Measurements from ENCODE around the gene LIM2. TPM values are rescaled to one million over a fixed set of nuclear protein-coding genes. Genes with fewer than 3 reads are reported as not detected.

Gene LIM2
- total and polyA plus RNA-seq, 2 of the 4 experiments (the other 2 are of a cell fraction) = not detected

DNA sequence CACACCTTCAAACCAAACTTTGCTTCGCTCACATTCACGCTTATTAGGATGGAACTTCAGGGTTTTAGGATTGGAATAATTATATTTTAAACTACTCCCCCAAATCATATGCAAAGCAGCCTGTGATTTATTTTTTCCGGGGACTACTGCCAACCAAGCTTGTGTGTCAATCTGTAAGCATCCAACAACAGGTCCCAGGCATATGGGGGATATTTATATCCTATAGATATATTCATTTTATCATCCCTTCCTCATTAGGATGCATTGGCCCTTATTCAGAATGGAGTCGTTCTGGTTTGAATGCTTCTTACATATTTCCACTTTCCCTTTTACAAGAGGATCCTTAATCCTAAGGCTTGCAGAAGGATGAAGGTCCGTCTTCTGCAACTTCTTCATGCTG lies 11.5 kb upstream of the LIM2 start:
- dilution Hi-C loops (cut with HindIII; ENCODE audit: low sequenced_read_pairs, unreplicated experiment) (no loop called here), in situ Hi-C loops (cut with MboI; ENCODE audit: low sequenced_read_pairs) (no loop called here), intact Hi-C loops (cut with micrococcal nuclease) (no loop called here)
- H3K4me3 ChIP-seq (ENCODE audit: insufficient read depth, low read depth, low read length) = no peak overlapping the region
- TF ChIP-seq FOS (IDR thresholded peaks at IDR 0.05; ENCODE audit: low read depth, low read length) (no peak), BHLHE40 (IDR thresholded peaks at IDR 0.05; ENCODE audit: low read depth, low read length) (no peak), MAFK (IDR thresholded peaks at IDR 0.05; ENCODE audit: low read depth, low read length) (no peak), RAD21 (IDR thresholded peaks at IDR 0.05; ENCODE audit: low read length) (no peak), SMC3 (IDR thresholded peaks at IDR 0.05; ENCODE audit: low read depth, low read length) (no peak), CEBPB (IDR thresholded peaks at IDR 0.05; ENCODE audit: low read depth, low read length) (no peak), RCOR1 (IDR thresholded peaks at IDR 0.05; ENCODE audit: insufficient replicate concordance, low read length) (no peak), NFE2L2 (IDR thresholded peaks at IDR 0.05; ENCODE audit: low read depth, low read length) (no peak), CHD1 (IDR thresholded peaks at IDR 0.05; ENCODE audit: low read depth, low read length) (no peak), RFX5 (IDR thresholded peaks at IDR 0.05; ENCODE audit: low read depth, low read length) (no peak), POLR2A (IDR thresholded peaks at IDR 0.05; ENCODE audit: low read depth, low read length) (no peak), MAZ (IDR thresholded peaks at IDR 0.05; ENCODE audit: borderline replicate concordance, low read depth, low read length) (no peak), MXI1 (IDR thresholded peaks at IDR 0.05; ENCODE audit: borderline replicate concordance, low read depth, low read length) (no peak)
- TF ChIP-seq, protein P1, sequence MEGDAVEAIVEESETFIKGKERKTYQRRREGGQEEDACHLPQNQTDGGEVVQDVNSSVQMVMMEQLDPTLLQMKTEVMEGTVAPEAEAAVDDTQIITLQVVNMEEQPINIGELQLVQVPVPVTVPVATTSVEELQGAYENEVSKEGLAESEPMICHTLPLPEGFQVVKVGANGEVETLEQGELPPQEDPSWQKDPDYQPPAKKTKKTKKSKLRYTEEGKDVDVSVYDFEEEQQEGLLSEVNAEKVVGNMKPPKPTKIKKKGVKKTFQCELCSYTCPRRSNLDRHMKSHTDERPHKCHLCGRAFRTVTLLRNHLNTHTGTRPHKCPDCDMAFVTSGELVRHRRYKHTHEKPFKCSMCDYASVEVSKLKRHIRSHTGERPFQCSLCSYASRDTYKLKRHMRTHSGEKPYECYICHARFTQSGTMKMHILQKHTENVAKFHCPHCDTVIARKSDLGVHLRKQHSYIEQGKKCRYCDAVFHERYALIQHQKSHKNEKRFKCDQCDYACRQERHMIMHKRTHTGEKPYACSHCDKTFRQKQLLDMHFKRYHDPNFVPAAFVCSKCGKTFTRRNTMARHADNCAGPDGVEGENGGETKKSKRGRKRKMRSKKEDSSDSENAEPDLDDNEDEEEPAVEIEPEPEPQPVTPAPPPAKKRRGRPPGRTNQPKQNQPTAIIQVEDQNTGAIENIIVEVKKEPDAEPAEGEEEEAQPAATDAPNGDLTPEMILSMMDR (conservative IDR thresholded peaks at IDR 0.05; ENCODE audit: low read depth, low read length) = no peak
- TF ChIP-seq, protein P2, sequence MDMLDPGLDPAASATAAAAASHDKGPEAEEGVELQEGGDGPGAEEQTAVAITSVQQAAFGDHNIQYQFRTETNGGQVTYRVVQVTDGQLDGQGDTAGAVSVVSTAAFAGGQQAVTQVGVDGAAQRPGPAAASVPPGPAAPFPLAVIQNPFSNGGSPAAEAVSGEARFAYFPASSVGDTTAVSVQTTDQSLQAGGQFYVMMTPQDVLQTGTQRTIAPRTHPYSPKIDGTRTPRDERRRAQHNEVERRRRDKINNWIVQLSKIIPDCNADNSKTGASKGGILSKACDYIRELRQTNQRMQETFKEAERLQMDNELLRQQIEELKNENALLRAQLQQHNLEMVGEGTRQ (IDR thresholded peaks at IDR 0.05; ENCODE audit: low read depth, low read length) = no peak
- TF ChIP-seq, protein P3, sequence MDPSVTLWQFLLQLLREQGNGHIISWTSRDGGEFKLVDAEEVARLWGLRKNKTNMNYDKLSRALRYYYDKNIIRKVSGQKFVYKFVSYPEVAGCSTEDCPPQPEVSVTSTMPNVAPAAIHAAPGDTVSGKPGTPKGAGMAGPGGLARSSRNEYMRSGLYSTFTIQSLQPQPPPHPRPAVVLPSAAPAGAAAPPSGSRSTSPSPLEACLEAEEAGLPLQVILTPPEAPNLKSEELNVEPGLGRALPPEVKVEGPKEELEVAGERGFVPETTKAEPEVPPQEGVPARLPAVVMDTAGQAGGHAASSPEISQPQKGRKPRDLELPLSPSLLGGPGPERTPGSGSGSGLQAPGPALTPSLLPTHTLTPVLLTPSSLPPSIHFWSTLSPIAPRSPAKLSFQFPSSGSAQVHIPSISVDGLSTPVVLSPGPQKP (IDR thresholded peaks at IDR 0.05; ENCODE audit: borderline replicate concordance, low read depth, low read length) = no peak
- DNase-seq (no peak), ATAC-seq (ENCODE audit: low read depth) (no peak)
- H3K9me1 ChIP-seq (ENCODE audit: insufficient read depth, low read length) = no peaks in the 10 kb centered on the region; the same call in 1 of the 2 replicates
- H3K79me1 ChIP-seq (ENCODE audit: low read depth in 1 of 2, low read length in 2 of 2) = 0 out of 4 replicates have a peak, but pooled peaks cover 0 to 6% of the 10 kb centered on the region in 2 experiments
- no peak overlapping the region for H4K91ac ChIP-seq (ENCODE audit: insufficient read depth, low read depth, low read length)
- no CpG with 5 or more reads among the region's 5 CpGs for WGBS, 2 experiments (ENCODE audit: extremely low coverage in 2 of 2, insufficient read length in 1 of 2)
- no peak overlapping the region for H3K56ac ChIP-seq (ENCODE audit: extremely low read depth, insufficient read depth, low read length)
- CTCF ChIA-PET = interaction anchor here (1.2 to 1.9 kb wide), 2 partner anchors 23 to 262 kb away, joined by 4 read pairs; no protein-coding TSS in a partner anchor
- H3K27ac ChIP-seq (ENCODE audit: insufficient read depth, low read length) = no peak overlapping the region
- H2BK5ac ChIP-seq (ENCODE audit: low read depth, low read length, poor library complexity, severe bottlenecking) = no peak overlapping the region
- H3K4me1 ChIP-seq (ENCODE audit: control insufficient read depth, insufficient read depth, low read length) = no peaks in the 10 kb centered on the region
- H2BK120ac ChIP-seq (ENCODE audit: low read depth, low read length) = no peak overlapping the region
- no TSS peak for BruUV-seq (replicated peaks)
- no peak overlapping the region for H2BK15ac ChIP-seq (ENCODE audit: low read depth, low read length)
- peaks cover 10% of the 10 kb centered on the region for H3K9me3 ChIP-seq (ENCODE audit: control insufficient read depth, insufficient read depth, low read length)
- H3K9ac ChIP-seq (ENCODE audit: low read depth, low read length) = no peak overlapping the region
- H3K4ac ChIP-seq (ENCODE audit: low read depth, low read length) = no peak overlapping the region
- no peak overlapping the region for H3K23ac ChIP-seq (ENCODE audit: low read depth, low read length)
- H3K27me3 ChIP-seq (ENCODE audit: control insufficient read depth, insufficient read depth, low read length) = no peaks in the 10 kb centered on the region
- no peak overlapping the region for H3K4me2 ChIP-seq (ENCODE audit: low read depth, low read length)
- no peak overlapping the region for H2AK5ac ChIP-seq (ENCODE audit: low read depth, low read length)
- no peak overlapping the region for H3K14ac ChIP-seq (replicated peaks; ENCODE audit: low read depth, low read length)
- no peak overlapping the region for H4K5ac ChIP-seq (ENCODE audit: low read depth, low read length)
- H2BK20ac ChIP-seq (ENCODE audit: low read depth, low read length) = no peak overlapping the region
- H4K20me1 ChIP-seq (ENCODE audit: insufficient read depth, low read length) = no peaks in the 10 kb centered on the region
- no peak overlapping the region for H2AFZ ChIP-seq (replicated peaks; ENCODE audit: low read length, poor library complexity)
- H3K36me3 ChIP-seq (ENCODE audit: control insufficient read depth, insufficient read depth, low read length) = no peaks in the 10 kb centered on the region
- no peak overlapping the region for H2AK9ac ChIP-seq (replicated peaks; ENCODE audit: low read depth, low read length, poor library complexity)
- POLR2A ChIA-PET (ENCODE audit: unreplicated experiment) = no interaction called here
- no peak overlapping the region for H3K18ac ChIP-seq (ENCODE audit: low read depth, low read length)
- H4K8ac ChIP-seq (ENCODE audit: low read depth in 2 of 2, low read length in 2 of 2) = no peak overlapping the region

Measured in IMR-90 (cell line).